Suprapubic skin (tissue), 4 donors: ENCODE measurements around the gene HDAC5. TPM values are rescaled to one million over a fixed set of nuclear protein-coding genes. Genes with fewer than 3 reads are reported as not detected.

Experiments
- DNase-seq, 2 donors: peaks; one replicate each; pipeline ENCODE4 v3.0.0-alpha.2; 2019; ENCODE audit warnings: low spot score in 2 of 2
- H3K27ac ChIP-seq: fragments of 200-600 bp; sonication (generic); one replicate; pipeline ENCODE4 v1.5.1; 2019
- H3K27me3 ChIP-seq: fragments of 200-600 bp; sonication (generic); one replicate; pipeline ENCODE4 v1.5.1; 2019
- H3K36me3 ChIP-seq: fragments of 200-600 bp; sonication (generic); one replicate; pipeline ENCODE4 v1.5.1; 2019
- H3K4me1 ChIP-seq: fragments of 200-600 bp; sonication (generic); one replicate; pipeline ENCODE4 v1.5.1; 2019
- H3K4me3 ChIP-seq: fragments of 200-600 bp; sonication (generic); one replicate; pipeline ENCODE4 v1.5.1; 2019; ENCODE audit warnings: mild to moderate bottlenecking
- H3K9me3 ChIP-seq: fragments of 200-600 bp; sonication (generic); one replicate; pipeline ENCODE4 v1.5.1; 2019
- EP300 ChIP-seq: sonication (generic); formaldehyde crosslinking; IDR thresholded peaks from one replicate; pipeline ENCODE4 v1.6.1; 2017; ENCODE audit warnings: antibody characterized with exemption
- POLR2A ChIP-seq, 2 donors: fragments of 450-650 bp; IDR thresholded peaks; one replicate each; pipeline ENCODE4 v1.6.1; 2017; ENCODE audit warnings: antibody characterized with exemption in 2 of 2, mild to moderate bottlenecking in 2 of 2, moderate library complexity in 2 of 2
- POLR2AphosphoS5 ChIP-seq, 3 donors: sonication (generic); formaldehyde crosslinking; IDR thresholded peaks; one replicate each; pipeline ENCODE4 v1.6.1; 2017; ENCODE audit warnings: antibody characterized with exemption in 3 of 3
- WGBS: methylation state at CpG from one replicate; pipeline ENCODE4 v1.1.5; 2018; 5-methylcytosine and 5-hydroxymethylcytosine counted together
- total RNA-seq, 4 donors: library from RNA; depleted of rRNA; stranded (reverse); fragments of >200 nt; gene quantifications; one replicate each; pipeline ENCODE4 v1.1.0, GENCODE V29; 2016
- TF ChIP-seq, protein P1 (sequence below), 2 donors: fragments of 200-600 bp in 1 of 2; fragments of 450-650 bp in 1 of 2; sonication (generic) in 1 of 2; IDR thresholded peaks; one replicate each; pipeline ENCODE4 v1.5.1; 2016 to 2019; ENCODE audit warnings: antibody characterized with exemption in 2 of 2, mild to moderate bottlenecking in 1 of 2, moderate library complexity in 1 of 2

The HDAC5 gene
- total RNA-seq, 4 donors from 2014 or later, result 135 to 197 (median 168) TPM

DNA sequence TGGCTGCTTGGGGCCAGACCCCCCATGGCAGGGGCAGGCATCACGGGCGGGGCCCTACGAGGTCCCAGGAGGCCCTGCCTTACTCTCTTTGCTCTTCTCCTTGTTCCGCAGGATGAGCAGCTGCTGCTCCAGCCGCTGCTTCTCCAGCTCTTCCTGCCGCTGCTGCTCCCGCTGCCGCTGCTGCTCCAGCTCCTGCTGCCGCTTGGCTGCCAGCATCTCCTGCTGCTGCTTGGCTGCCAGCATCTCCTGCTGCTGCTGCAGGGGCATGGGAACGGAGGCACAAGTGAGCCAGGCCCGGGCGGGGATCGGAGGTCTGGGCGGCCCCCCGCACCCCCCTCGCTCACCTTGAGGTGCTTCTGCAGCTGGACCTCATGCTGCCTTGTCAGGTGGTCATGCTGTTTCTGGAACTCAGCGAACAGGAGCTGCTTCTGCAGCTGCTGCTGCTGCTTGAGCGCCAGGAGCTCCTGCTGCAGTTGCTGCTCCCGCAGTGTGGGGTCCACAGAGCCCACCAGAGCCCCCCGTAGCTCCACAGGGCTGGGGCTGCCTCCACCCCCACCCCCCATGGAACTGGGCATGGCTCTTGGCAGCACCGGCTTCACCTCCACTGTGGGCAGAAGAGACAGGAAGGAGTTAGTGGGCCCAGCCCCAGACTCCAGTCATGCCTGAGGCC lies 30.1 kb downstream of the HDAC5 start:
- H3K4me3 ChIP-seq, result no peak overlapping the region
- no peaks in the 10 kb centered on the region for H3K27me3 ChIP-seq
- H3K4me1 ChIP-seq, result peaks cover 33% of the 10 kb centered on the region
- 92% methylated on average over 12 of the region's 21 CpGs for WGBS
- peaks cover 51% of the 10 kb centered on the region for H3K36me3 ChIP-seq
- H3K9me3 ChIP-seq, result no peaks in the 10 kb centered on the region
- no peak for TF ChIP-seq EP300
- no peak for TF ChIP-seq POLR2AphosphoS5 (IDR thresholded peaks at IDR 0.05)
- no peak overlapping the region for H3K27ac ChIP-seq
- DNase-seq, result no peak

DNA sequence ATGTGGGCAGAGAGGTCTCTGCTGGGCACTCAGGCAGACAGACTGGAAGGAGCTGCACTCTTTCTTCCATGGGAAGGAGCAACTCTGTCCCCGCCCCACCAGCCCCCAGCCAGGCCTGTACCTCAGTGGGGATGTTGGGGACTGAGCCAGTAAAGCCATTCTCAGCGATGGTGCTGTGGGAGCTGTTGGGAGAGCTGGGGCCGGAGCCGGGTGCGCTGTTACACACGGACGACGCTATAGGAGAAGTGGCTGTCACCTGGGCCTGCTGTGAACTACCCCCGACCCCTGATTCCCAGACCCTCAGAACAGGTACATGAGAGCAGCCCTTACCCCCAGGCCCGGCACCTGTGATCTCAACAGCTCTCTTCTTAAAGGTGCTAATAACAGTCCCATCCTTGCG lies 31.4 kb downstream of the HDAC5 start:
- H3K36me3 ChIP-seq, result peaks cover 63% of the 10 kb centered on the region

DNA sequence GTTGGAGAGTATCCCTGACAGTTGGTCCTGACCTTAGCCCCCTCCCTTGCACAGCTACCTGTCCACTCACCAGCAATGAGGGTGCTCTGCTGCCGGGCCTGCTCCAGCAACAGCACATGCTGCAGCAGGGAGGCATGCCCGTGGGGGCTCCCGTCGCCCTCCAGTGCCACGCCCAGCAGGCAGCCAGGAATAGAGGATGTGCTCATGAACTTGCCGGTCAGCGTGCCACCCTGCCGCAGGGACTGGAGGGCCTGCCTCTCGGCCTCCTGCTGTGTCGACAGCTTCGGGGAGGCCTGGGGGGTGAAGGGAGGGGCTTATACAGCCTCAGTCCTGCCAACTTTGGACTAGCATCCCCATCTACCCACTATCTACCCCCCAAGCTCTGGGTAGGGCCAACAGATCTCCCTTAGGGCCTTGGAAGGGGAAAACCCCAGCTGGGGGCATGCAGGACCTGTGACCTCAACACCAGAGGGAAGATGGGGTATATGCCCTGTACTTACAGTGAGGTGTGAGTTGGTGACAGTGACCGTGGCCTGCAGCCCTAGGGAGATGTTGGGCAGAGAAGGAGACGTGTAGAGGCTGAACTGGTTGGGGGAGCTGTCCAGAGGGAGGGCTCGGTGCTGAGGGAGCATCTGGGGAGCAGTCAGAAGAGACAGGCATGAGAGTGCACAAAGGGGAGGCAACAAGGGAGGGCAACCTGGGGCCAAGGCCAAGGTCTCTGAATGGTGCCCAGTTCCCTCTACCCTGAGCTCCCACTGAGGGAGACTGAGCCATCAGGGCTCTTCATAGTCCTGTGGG lies 32.0 kb downstream of the HDAC5 start:
- TF ChIP-seq, protein P1, sequence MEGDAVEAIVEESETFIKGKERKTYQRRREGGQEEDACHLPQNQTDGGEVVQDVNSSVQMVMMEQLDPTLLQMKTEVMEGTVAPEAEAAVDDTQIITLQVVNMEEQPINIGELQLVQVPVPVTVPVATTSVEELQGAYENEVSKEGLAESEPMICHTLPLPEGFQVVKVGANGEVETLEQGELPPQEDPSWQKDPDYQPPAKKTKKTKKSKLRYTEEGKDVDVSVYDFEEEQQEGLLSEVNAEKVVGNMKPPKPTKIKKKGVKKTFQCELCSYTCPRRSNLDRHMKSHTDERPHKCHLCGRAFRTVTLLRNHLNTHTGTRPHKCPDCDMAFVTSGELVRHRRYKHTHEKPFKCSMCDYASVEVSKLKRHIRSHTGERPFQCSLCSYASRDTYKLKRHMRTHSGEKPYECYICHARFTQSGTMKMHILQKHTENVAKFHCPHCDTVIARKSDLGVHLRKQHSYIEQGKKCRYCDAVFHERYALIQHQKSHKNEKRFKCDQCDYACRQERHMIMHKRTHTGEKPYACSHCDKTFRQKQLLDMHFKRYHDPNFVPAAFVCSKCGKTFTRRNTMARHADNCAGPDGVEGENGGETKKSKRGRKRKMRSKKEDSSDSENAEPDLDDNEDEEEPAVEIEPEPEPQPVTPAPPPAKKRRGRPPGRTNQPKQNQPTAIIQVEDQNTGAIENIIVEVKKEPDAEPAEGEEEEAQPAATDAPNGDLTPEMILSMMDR (IDR thresholded peaks at IDR 0.05), result no peak
- no peak for TF ChIP-seq EP300
- TF ChIP-seq POLR2AphosphoS5 (IDR thresholded peaks at IDR 0.05), result no peak

More for the DNA sequence above, 31.4 kb downstream of the HDAC5 start:
- no peak overlapping the region for H3K4me3 ChIP-seq
- 100% methylated on average over 11 of the region's 11 CpGs for WGBS
- peaks cover 32% of the 10 kb centered on the region for H3K4me1 ChIP-seq
- H3K27me3 ChIP-seq, result no peaks in the 10 kb centered on the region
- no peak overlapping the region for H3K27ac ChIP-seq
- TF ChIP-seq, protein P1 (IDR thresholded peaks at IDR 0.05), result no peak
- TF ChIP-seq POLR2A (IDR thresholded peaks at IDR 0.05) (no peak), EP300 (no peak), POLR2AphosphoS5 (IDR thresholded peaks at IDR 0.05) (no peak)
- no peaks in the 10 kb centered on the region for H3K9me3 ChIP-seq
- no peak for DNase-seq

DNA sequence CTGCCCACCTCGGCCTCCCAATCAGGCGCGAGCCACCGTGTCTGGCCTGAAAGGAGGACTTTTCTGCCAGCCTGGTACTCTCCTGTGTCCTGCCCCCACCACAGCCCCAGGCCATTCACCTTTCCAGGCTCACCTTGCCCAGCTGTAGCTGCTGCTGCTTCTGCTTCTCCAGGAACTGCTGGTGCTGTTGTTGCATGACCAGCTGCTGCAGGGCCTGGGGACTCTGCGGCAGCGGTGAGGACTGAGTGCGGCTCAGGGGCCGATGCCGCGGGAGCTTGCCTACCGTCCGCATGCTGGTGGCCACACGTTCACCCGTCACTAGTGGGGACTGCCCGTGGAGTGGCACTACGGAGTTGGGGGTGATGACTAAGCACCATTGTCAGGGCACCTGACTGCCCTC lies 35.2 kb downstream of the HDAC5 start:
- no peaks in the 10 kb centered on the region for H3K27me3 ChIP-seq
- no peak for DNase-seq
- peaks cover 21% of the 10 kb centered on the region for H3K4me1 ChIP-seq
- TF ChIP-seq, protein P1 (IDR thresholded peaks at IDR 0.05), result no peak
- TF ChIP-seq EP300 (no peak), POLR2AphosphoS5 (IDR thresholded peaks at IDR 0.05) (no peak), POLR2A (IDR thresholded peaks at IDR 0.05) (no peak)
- H3K36me3 ChIP-seq, result peaks cover 92% of the 10 kb centered on the region
- no peak overlapping the region for H3K4me3 ChIP-seq
- 100% methylated on average over 3 of the region's 16 CpGs for WGBS
- H3K9me3 ChIP-seq, result no peaks in the 10 kb centered on the region
- no peak overlapping the region for H3K27ac ChIP-seq

More for the DNA sequence above, 32.0 kb downstream of the HDAC5 start:
- Histone ChIP-seq H3K27ac (no peak overlapping the region), H3K4me3 (no peak overlapping the region), H3K4me1 (peaks cover 32% of the 10 kb centered on the region), H3K27me3 (no peaks in the 10 kb centered on the region), H3K9me3 (no peaks in the 10 kb centered on the region), H3K36me3 (peaks cover 68% of the 10 kb centered on the region)
- WGBS, result 85% methylated on average over 12 of the region's 14 CpGs
- DNase-seq, result no peak

DNA sequence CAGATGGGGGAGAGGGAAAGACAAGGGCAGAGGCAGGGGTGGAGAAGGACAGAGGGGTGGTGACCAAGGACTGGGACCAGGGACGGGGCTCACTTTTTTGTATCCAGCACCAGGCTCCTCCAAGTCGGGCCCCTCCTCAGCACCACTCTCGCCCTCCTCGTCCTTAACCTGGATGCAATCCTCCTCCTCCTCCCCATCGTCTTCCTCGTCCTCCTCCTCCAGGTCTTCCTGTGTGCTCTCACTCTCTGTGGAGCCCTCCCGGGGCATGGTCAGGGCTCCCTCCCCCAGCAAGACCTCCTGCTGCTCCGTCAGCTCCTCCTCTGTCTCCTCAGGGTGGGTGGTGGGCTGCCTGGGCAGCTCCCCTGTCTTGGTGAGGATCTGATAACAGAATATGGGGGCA lies 36.1 kb downstream of the HDAC5 start:
- peaks cover 21% of the 10 kb centered on the region for H3K4me1 ChIP-seq
- TF ChIP-seq POLR2AphosphoS5 (IDR thresholded peaks at IDR 0.05) (no peak), POLR2A (IDR thresholded peaks at IDR 0.05) (no peak), EP300 (no peak)
- TF ChIP-seq, protein P1 (IDR thresholded peaks at IDR 0.05), result no peak
- no peaks in the 10 kb centered on the region for H3K9me3 ChIP-seq
- 49% methylated on average over 6 of the region's 8 CpGs for WGBS
- H3K36me3 ChIP-seq, result peaks cover 92% of the 10 kb centered on the region
- no peak for DNase-seq
- peak overlapping the region; percentile 14 for H3K27ac ChIP-seq
- no peaks in the 10 kb centered on the region for H3K27me3 ChIP-seq
- no peak overlapping the region for H3K4me3 ChIP-seq
